Astrocyte (in vitro differentiated cells and primary cell): ENCODE results near the gene PDZD2. TPM values are rescaled to one million over a fixed set of nuclear protein-coding genes. Genes with fewer than 3 reads are reported as not detected.

Source experiments
- DNase-seq: peaks from one replicate; pipeline ENCODE4 v3.0.0-alpha.2; 2010; ENCODE audit warnings: low read depth
- FAIRE-seq: peaks from 2 replicates; lab custom pipeline; 2011; peaks lifted over from hg19 to GRCh38; lab: Jason Lieb, UNC
- H2AFZ ChIP-seq: 2 replicates; pipeline ENCODE4 v1.6.0; 2012; ENCODE audit warnings: low read depth, low read length, inconsistent platforms
- H3K27ac ChIP-seq: 2 replicates; pipeline ENCODE4 v1.5.1; 2011; ENCODE audit warnings: low read depth, low read length, inconsistent platforms
- H3K27me3 ChIP-seq: 2 replicates; pipeline ENCODE4 v1.6.0; 2011; ENCODE audit warnings: low read length, inconsistent platforms; ENCODE audit not compliant: insufficient read depth
- H3K36me3 ChIP-seq: 2 replicates; pipeline ENCODE4 v1.5.1; 2011; ENCODE audit warnings: low read length, inconsistent platforms; ENCODE audit not compliant: insufficient read depth
- H3K4me1 ChIP-seq: 2 replicates; pipeline ENCODE4 v1.5.1; 2011; ENCODE audit warnings: low read length, inconsistent platforms; ENCODE audit not compliant: insufficient read depth
- H3K4me2 ChIP-seq: 2 replicates; pipeline ENCODE4 v1.6.0; 2012; ENCODE audit warnings: low read length, inconsistent platforms
- H3K4me3 ChIP-seq: 2 replicates; pipeline ENCODE4 v1.5.1; 2011; ENCODE audit warnings: low read depth, mild to moderate bottlenecking, low read length, inconsistent platforms; ENCODE audit not compliant: insufficient read depth
- H3K79me2 ChIP-seq: 2 replicates; pipeline ENCODE4 v1.6.0; 2012; ENCODE audit warnings: mild to moderate bottlenecking, low read length, inconsistent platforms; ENCODE audit not compliant: insufficient read depth
- H3K9ac ChIP-seq: 2 replicates; pipeline ENCODE4 v1.6.0; 2012; ENCODE audit warnings: mild to moderate bottlenecking, low read length, inconsistent platforms
- H3K9me3 ChIP-seq: 2 replicates; pipeline ENCODE4 v1.5.1; 2012; ENCODE audit warnings: low read depth, mild to moderate bottlenecking, low read length, inconsistent platforms; ENCODE audit not compliant: insufficient read depth
- H4K20me1 ChIP-seq: 2 replicates; pipeline ENCODE4 v1.6.0; 2012; ENCODE audit warnings: low read length, inconsistent platforms; ENCODE audit not compliant: insufficient read depth
- H3K27ac Mint-ChIP-seq: one replicate; pipeline ENCODE4 v1.8.0; 2021; ENCODE audit warnings: mild to moderate bottlenecking, mixed read lengths; ENCODE audit not compliant: unreplicated experiment
- H3K27me3 Mint-ChIP-seq: one replicate; pipeline ENCODE4 v1.8.0; 2021; ENCODE audit warnings: low read depth, mixed read lengths; ENCODE audit not compliant: unreplicated experiment
- H3K36me3 Mint-ChIP-seq: one replicate; pipeline ENCODE4 v1.8.0; 2021; ENCODE audit warnings: low read depth, mixed read lengths; ENCODE audit not compliant: unreplicated experiment
- H3K4me1 Mint-ChIP-seq: one replicate; pipeline ENCODE4 v1.8.0; 2021; ENCODE audit warnings: low read depth, mixed read lengths; ENCODE audit not compliant: unreplicated experiment
- H3K4me3 Mint-ChIP-seq: one replicate; pipeline ENCODE4 v1.8.0; 2021; ENCODE audit warnings: mild to moderate bottlenecking, moderate library complexity, mixed read lengths; ENCODE audit not compliant: unreplicated experiment
- H3K9me3 Mint-ChIP-seq: one replicate; pipeline ENCODE4 v1.8.0; 2021; ENCODE audit warnings: mild to moderate bottlenecking, mixed read lengths; ENCODE audit not compliant: unreplicated experiment
- CTCF ChIP-seq: IDR thresholded peaks from 2 replicates; pipeline ENCODE4 v1.5.1; 2011; ENCODE audit warnings: low read depth, mild to moderate bottlenecking, inconsistent platforms, low read length, moderate library complexity; ENCODE audit not compliant: insufficient read depth
- EZH2 ChIP-seq: IDR thresholded peaks from 2 replicates; pipeline ENCODE4 v1.6.1; 2012; ENCODE audit warnings: mild to moderate bottlenecking, low read length, inconsistent platforms; ENCODE audit not compliant: insufficient read depth
- total RNA-seq: library from RNA; stranded (reverse); gene quantifications from 2 replicates; pipeline ENCODE4 v1.2.1, GENCODE V29; 2021

Gene PDZD2
- total RNA-seq, 1 donor from 2014 or later = 10.3 TPM

- H3K36me3 Mint-ChIP-seq = no peaks in the 10 kb centered on the region
- H3K36me3 ChIP-seq = no peaks in the 10 kb centered on the region
- no peak overlapping the region for H3K4me3 ChIP-seq
- H3K4me1 Mint-ChIP-seq = no peaks in the 10 kb centered on the region
- no peak for TF ChIP-seq EZH2
- TF ChIP-seq CTCF = no peak
- H4K20me1 ChIP-seq = no peaks in the 10 kb centered on the region
- no peaks in the 10 kb centered on the region for H3K4me1 ChIP-seq
- no peak overlapping the region for H3K27ac Mint-ChIP-seq
- H3K27me3 ChIP-seq = no peaks in the 10 kb centered on the region
- FAIRE-seq = no peak
- H2AFZ ChIP-seq = no peak overlapping the region
- H3K79me2 ChIP-seq = no peaks in the 10 kb centered on the region
- H3K9me3 Mint-ChIP-seq = peaks cover 3% of the 10 kb centered on the region
- H3K27ac ChIP-seq = no peak overlapping the region
- DNase-seq = no peak
- no peak overlapping the region for H3K4me2 ChIP-seq
- no peaks in the 10 kb centered on the region for H3K9me3 ChIP-seq
- peaks cover 2% of the 10 kb centered on the region for H3K27me3 Mint-ChIP-seq
- no peak overlapping the region for H3K9ac ChIP-seq
- H3K4me3 Mint-ChIP-seq = no peak overlapping the region
Measured at GRCh38 chr5:31711935-31712592, 73.1 kb downstream of the PDZD2 start.

- H3K27me3 Mint-ChIP-seq = peaks cover 4% of the 10 kb centered on the region
- H3K27ac ChIP-seq = no peak overlapping the region
- DNase-seq (no peak), FAIRE-seq (no peak)
- no peaks in the 10 kb centered on the region for H4K20me1 ChIP-seq
- TF ChIP-seq EZH2 (no peak), CTCF (no peak)
- no peak overlapping the region for H3K9ac ChIP-seq
- H3K9me3 Mint-ChIP-seq = peaks cover 3% of the 10 kb centered on the region
- no peaks in the 10 kb centered on the region for H3K36me3 ChIP-seq
- no peaks in the 10 kb centered on the region for H3K4me1 Mint-ChIP-seq
- H3K4me3 Mint-ChIP-seq = no peak overlapping the region
- H3K4me1 ChIP-seq = no peaks in the 10 kb centered on the region
- H3K27me3 ChIP-seq = no peaks in the 10 kb centered on the region
- no peak overlapping the region for H3K27ac Mint-ChIP-seq
- H3K79me2 ChIP-seq = no peaks in the 10 kb centered on the region
- H3K4me2 ChIP-seq = no peak overlapping the region
- no peak overlapping the region for H3K4me3 ChIP-seq
- H3K9me3 ChIP-seq = no peaks in the 10 kb centered on the region
- H2AFZ ChIP-seq = no peak overlapping the region
- H3K36me3 Mint-ChIP-seq = no peaks in the 10 kb centered on the region
Measured at GRCh38 chr5:31717561-31717960, 78.6 kb downstream of the PDZD2 start.

GRCh38 chr5:31720004-31720403 is 81.1 kb downstream of the PDZD2 start:
- H3K9me3 Mint-ChIP-seq = no peaks in the 10 kb centered on the region
- no peak overlapping the region for H3K4me2 ChIP-seq
- no peaks in the 10 kb centered on the region for H3K4me1 Mint-ChIP-seq

More at GRCh38 chr5:31720004-31720403, 81.1 kb downstream of the PDZD2 start:
- DNase-seq (no peak), FAIRE-seq (no peak)
- Histone ChIP-seq H3K9ac (no peak overlapping the region), H3K9me3 (no peaks in the 10 kb centered on the region), H3K79me2 (no peaks in the 10 kb centered on the region), H3K27ac (no peak overlapping the region), H3K27me3 (no peaks in the 10 kb centered on the region), H3K36me3 (no peaks in the 10 kb centered on the region), H4K20me1 (no peaks in the 10 kb centered on the region), H2AFZ (no peak overlapping the region), H3K4me1 (no peaks in the 10 kb centered on the region), H3K4me3 (no peak overlapping the region)
- TF ChIP-seq EZH2 = no peak
- TF ChIP-seq CTCF = no peak
- Mint-ChIP-seq H3K27me3 (peaks cover 4% of the 10 kb centered on the region), H3K27ac (no peak overlapping the region), H3K4me3 (no peak overlapping the region), H3K36me3 (no peaks in the 10 kb centered on the region)
